Measurements from ENCODE around the gene SNX20. TPM values are rescaled to one million over a fixed set of nuclear protein-coding genes. Genes with fewer than 3 reads are reported as not detected.

The SNX20 gene
- total RNA-seq, 1 experiment from 2014 or later, result not detected

- H3K36me3 Mint-ChIP-seq (ENCODE audit: insufficient read depth in 1 of 3, low read depth in 3 of 3), result no peaks in the 10 kb centered on the region
- Histone ChIP-seq H3K4me2 (ENCODE audit: insufficient read depth, insufficient read length, low read length) (no peak overlapping the region), H4K91ac (ENCODE audit: insufficient read length, low read depth, low read length) (no peak overlapping the region), H2BK120ac (ENCODE audit: low read depth, low read length, poor library complexity, severe bottlenecking) (no peak overlapping the region), H3K27ac (ENCODE audit: insufficient read length, low read depth, low read length) (no peak overlapping the region), H3K27me3 (ENCODE audit: insufficient read depth, low read length) (peaks cover 8% of the 10 kb centered on the region; the same call in 1 of the 2 replicates), H3K9ac (ENCODE audit: extremely low read depth, insufficient read length, low read length) (no peak overlapping the region), H2BK5ac (ENCODE audit: insufficient read length, low read length) (no peak overlapping the region), H2AFZ (ENCODE audit: low read length) (no peak overlapping the region), H4K8ac (replicated peaks; ENCODE audit: insufficient read length, low read depth, low read length) (no peak overlapping the region), H3K14ac (ENCODE audit: insufficient read depth, low read length) (no peak overlapping the region), H2AK5ac (ENCODE audit: insufficient read length, low read length) (no peak overlapping the region), H3T11ph (ENCODE audit: low read length) (no peak overlapping the region), H2BK20ac (ENCODE audit: low read depth, low read length, poor library complexity, severe bottlenecking) (no peak overlapping the region), H3K4me1 (ENCODE audit: insufficient read depth, low read length) (no peaks in the 10 kb centered on the region), H3K23me2 (ENCODE audit: insufficient read length, low read depth, low read length, poor library complexity, severe bottlenecking) (peaks cover 6% of the 10 kb centered on the region), H3K9me3 (ENCODE audit: control insufficient read depth, low read depth, low read length) (no peaks in the 10 kb centered on the region), H3K79me2 (ENCODE audit: insufficient read depth, low read length) (no peaks in the 10 kb centered on the region), H3K4ac (ENCODE audit: low read depth, low read length) (no peak overlapping the region), H3K56ac (ENCODE audit: insufficient read length, low read depth, low read length) (no peak overlapping the region), H4K5ac (ENCODE audit: insufficient read length, low read depth, low read length) (no peak overlapping the region), H3K79me1 (ENCODE audit: insufficient read depth, low read depth, low read length, poor library complexity, severe bottlenecking) (no peaks in the 10 kb centered on the region), H2BK15ac (ENCODE audit: low read depth, low read length) (no peak overlapping the region), H3K18ac (ENCODE audit: insufficient read length, low read depth, low read length) (no peak overlapping the region), H4K20me1 (ENCODE audit: control insufficient read depth, insufficient read depth, insufficient read length) (no peaks in the 10 kb centered on the region), H2BK12ac (ENCODE audit: insufficient read length, low read depth, low read length) (no peak overlapping the region), H3K23ac (ENCODE audit: insufficient read length, low read depth, low read length) (no peak overlapping the region)
- H3K9me3 Mint-ChIP-seq, result no peaks in the 10 kb centered on the region; a peak in 2 of 5 replicates
- no CpG with 5 or more reads among the region's 15 CpGs for WGBS (ENCODE audit: extremely low coverage, insufficient read length, low lambda C conversion rate)
- H3K4me1 Mint-ChIP-seq, result peaks cover 9 to 11% of the 10 kb centered on the region in 2 experiments
- no peak for TF ChIP-seq CTCF (conservative IDR thresholded peaks at IDR 0.05)
- no peak overlapping the region for H3K4me3 Mint-ChIP-seq
- peaks cover 44% of the 10 kb centered on the region for H3K27me3 Mint-ChIP-seq (ENCODE audit: low read depth)
- H3K27ac Mint-ChIP-seq, result no peak overlapping the region
- no peak for DNase-seq
These were observed 15.7 kb upstream of the SNX20 start for GRCh38 chr16:50696575-50697420.

Measured in H9 (cell line).